Measurements from ENCODE around the gene ODF2L.
"Not testable (repeated sequence)": the region's sequence is repeated elsewhere in the genome, so short reads cannot be mapped to it uniquely, and the experiment has no call there.

The ODF2L gene

DNA sequence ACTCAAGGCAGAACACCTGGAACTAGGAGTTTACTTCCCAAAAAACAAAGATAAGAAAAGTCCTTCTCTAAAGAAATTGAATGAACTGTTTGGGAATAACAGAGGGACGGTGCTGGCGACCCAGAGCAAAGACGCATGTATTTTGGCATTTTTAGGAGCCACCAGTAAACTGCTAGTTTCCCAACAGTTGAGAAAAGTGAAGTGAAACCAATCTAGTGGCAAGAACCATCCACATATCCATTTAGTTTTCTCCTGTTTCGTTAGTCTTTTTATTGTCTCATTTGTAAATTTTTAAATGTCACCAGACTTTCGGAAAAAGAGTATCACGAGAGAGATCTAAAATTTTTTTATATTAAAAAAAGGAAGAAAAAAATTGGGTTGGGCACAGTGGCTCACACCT is 30.2 kb downstream of the ODF2L start:
- Mint-ChIP-seq H3K4me1 (peaks cover 6% of the 10 kb centered on the region), H3K9me3 (no peaks in the 10 kb centered on the region), H3K4me3 (no peak overlapping the region), H3K27me3 (no peaks in the 10 kb centered on the region), H3K27ac (no peak overlapping the region), H3K36me3 (ENCODE audit: low read depth) (peaks cover 9% of the 10 kb centered on the region)
- DNase-seq: no peak
- ATAC-seq: no peak

DNA sequence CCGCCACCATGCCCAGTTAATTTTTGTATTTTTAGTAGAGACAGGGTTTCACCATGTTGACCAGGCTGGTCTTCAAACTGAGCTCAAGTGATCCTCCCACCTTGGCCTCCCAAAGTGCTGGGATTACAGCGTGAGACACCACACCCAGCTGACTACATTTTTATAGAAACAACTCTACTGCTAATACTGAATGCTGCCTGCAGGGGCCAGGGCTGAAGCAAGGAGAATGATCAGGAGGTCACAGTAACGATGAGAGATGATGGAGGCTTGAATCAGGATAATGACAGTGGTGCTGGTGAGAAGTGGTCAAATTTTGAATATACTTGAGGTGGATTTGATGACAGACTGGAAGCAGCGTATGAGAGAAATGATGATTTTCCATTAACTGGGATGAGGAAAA is 33.3 kb downstream of the ODF2L start:
- H3K4me3 Mint-ChIP-seq: no peak overlapping the region
- H3K27me3 Mint-ChIP-seq: no peaks in the 10 kb centered on the region
- no peaks in the 10 kb centered on the region for H3K9me3 Mint-ChIP-seq

DNA sequence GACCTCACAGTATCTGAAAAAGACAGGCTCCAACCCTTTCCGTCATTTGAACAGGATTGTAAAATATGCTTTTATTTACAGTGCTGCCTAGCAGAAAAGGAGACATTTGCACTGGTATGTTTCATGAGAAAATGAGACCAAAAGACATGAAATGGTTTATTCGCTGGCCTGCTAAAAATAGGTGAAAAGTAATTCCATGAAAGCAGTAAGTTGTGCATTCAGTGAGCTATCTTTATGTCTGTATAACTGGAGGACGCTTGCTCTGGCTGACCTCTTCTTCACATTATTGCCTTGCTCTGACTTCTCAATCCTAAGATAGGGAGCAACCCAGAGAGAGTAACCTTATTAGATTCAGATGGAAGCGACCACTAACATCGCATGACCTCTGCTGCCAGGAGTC is 38.3 kb downstream of the ODF2L start:
- Mint-ChIP-seq H3K27ac (no peak overlapping the region), H3K4me1 (no peaks in the 10 kb centered on the region), H3K36me3 (ENCODE audit: low read depth) (peaks cover 31% of the 10 kb centered on the region), H3K27me3 (no peaks in the 10 kb centered on the region), H3K9me3 (no peaks in the 10 kb centered on the region), H3K4me3 (no peak overlapping the region)
- DNase-seq: no peak
- no peak for ATAC-seq

More for the DNA sequence above, 33.3 kb downstream of the ODF2L start:
- DNase-seq (no peak), ATAC-seq (no peak)
- H3K36me3 Mint-ChIP-seq (ENCODE audit: low read depth): peaks cover 18% of the 10 kb centered on the region
- no peak overlapping the region for H3K27ac Mint-ChIP-seq
- H3K4me1 Mint-ChIP-seq: no peaks in the 10 kb centered on the region

DNA sequence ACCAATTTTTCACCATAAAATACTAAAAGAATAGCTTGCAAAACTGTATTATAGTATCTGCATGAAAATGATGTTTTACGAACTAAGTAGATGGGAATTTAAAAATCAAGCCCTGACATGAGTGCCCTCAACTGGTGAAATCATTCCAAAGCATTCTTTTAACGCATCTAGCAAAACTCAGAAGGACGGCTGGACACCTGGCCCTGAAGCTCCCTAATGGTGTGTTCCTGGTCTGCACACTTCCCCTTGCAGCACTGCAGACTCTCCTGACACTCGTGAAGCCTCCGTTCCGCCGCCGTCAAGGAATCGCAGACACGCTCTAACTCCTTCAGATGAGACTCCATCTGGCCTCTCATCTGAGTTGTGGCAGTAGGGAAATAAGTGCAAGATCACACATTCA is 39.9 kb downstream of the ODF2L start:
- Mint-ChIP-seq H3K9me3 (no peaks in the 10 kb centered on the region), H3K4me3 (no peak overlapping the region), H3K27me3 (no peaks in the 10 kb centered on the region), H3K27ac (no peak overlapping the region), H3K4me1 (no peaks in the 10 kb centered on the region), H3K36me3 (ENCODE audit: low read depth) (peaks cover 41% of the 10 kb centered on the region)
- ATAC-seq (no peak), DNase-seq (no peak)

DNA sequence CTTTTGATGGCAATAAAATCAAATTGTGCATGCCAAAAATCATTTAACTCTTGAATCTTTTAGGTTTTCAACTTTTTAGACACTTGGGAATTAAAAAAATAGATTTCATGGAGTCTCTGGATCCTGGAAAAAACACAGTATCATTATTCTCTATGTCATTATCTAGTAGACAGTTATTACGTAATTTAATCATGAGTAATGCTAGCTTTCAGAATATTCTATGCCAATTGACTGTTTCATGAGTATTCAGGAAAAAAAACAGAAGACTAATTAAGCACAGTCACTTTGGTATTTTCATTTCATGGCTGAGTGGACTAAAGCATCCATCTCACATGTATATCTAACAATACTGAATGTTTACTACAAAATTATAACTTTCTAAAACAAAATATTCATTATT is 44.0 kb downstream of the ODF2L start:
- Mint-ChIP-seq H3K4me3 (no peak overlapping the region), H3K4me1 (no peaks in the 10 kb centered on the region), H3K36me3 (ENCODE audit: low read depth) (peaks cover 37% of the 10 kb centered on the region), H3K27ac (no peak overlapping the region), H3K27me3 (no peaks in the 10 kb centered on the region), H3K9me3 (peaks cover 3% of the 10 kb centered on the region)
- ATAC-seq (no peak), DNase-seq (no peak)

DNA sequence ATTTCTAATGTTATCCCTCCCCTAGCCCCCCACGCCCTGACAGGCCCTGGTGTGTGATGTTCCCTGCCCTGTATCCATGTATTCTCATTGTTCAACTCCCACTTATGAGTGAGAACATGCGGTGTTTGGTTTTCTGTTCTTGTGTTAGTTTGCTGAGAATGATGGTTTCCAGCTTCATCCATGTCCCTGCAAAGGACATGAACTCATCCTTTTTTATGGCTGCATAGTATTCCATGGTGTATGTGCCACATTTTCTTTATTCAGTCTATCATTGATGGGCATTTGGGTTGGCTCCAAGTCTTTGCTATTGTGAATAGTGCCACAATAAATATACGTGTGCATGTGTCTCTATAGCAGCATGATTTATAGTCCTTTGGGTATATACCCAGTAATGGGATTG is 45.9 kb downstream of the ODF2L start:
- H3K4me3 Mint-ChIP-seq, H3K9me3 Mint-ChIP-seq, H3K4me1 Mint-ChIP-seq, H3K27me3 Mint-ChIP-seq, DNase-seq, ATAC-seq, H3K27ac Mint-ChIP-seq: not testable (repeated sequence)
- peaks cover 32% of the 10 kb centered on the region for H3K36me3 Mint-ChIP-seq (ENCODE audit: low read depth)

DNA sequence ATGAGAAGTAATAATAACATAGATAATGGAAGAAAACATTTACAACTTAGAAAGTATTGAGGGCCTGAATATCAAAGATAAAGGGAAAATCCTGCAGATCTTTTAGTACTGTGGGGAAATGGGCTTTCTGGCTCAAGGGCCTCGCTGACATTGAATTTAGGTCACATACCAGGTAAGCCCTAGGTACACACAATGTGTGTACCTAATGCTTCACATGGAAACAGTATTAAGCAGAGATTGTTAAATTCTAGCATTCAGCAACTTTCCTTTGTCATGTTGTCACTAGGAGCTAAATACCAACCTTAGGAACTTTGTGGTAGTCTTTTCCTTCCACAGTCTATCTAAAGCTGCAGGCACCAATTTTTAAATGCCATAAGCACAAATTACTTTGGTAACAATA is 49.7 kb downstream of the ODF2L start:
- Mint-ChIP-seq H3K4me3 (no peak overlapping the region), H3K27ac (no peak overlapping the region), H3K4me1 (no peaks in the 10 kb centered on the region), H3K27me3 (no peaks in the 10 kb centered on the region), H3K9me3 (peaks cover 18% of the 10 kb centered on the region), H3K36me3 (ENCODE audit: low read depth) (peaks cover 13% of the 10 kb centered on the region)
- ATAC-seq (no peak), DNase-seq (no peak)

DNA sequence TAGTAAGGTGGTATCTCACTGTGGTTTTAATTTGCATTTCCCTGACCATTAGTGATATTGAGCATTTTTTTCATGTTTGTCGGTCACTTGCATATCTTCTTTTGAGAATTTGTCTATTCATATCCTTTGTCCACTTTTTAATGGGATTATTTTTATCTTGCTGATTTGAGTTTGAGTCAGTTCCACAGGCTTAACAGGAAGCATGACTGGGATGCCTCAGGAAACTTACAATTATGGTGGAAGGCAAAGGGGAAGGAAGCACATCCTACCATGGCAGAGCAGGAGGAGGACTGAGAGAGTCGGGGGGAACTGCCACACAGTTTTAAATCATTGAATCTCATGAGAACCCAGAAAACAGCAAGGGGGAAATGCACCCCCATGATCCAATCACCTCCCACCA is 51.1 kb downstream of the ODF2L start:
- ATAC-seq (no peak), DNase-seq (no peak)
- H3K9me3 Mint-ChIP-seq: peaks cover 15% of the 10 kb centered on the region
- H3K27me3 Mint-ChIP-seq: no peaks in the 10 kb centered on the region
- H3K4me3 Mint-ChIP-seq: no peak overlapping the region
- no peaks in the 10 kb centered on the region for H3K4me1 Mint-ChIP-seq
- peaks cover 8% of the 10 kb centered on the region for H3K36me3 Mint-ChIP-seq (ENCODE audit: low read depth)
- no peak overlapping the region for H3K27ac Mint-ChIP-seq

DNA sequence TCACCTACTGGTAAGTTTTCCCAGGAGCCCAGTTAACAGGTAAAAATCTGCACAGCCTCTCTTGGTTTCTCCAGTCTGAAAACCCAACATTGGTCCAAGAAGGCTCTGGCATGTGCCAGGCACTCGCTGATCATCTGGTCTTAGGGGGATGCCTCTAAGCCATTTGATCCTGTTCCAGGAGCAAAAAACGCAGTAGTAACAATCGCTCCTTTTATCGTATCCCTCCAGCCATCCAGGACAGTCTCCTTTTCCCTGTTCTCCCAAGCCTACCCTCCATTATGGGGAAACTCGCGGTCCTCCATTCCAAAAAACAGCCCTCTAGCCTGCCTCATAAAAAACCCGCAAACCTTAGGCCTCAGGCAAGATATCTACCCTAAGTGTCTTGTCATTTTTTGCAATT is 56.2 kb downstream of the ODF2L start:
- no peak for DNase-seq
- Mint-ChIP-seq H3K36me3 (ENCODE audit: low read depth) (peaks cover 5% of the 10 kb centered on the region), H3K27me3 (no peaks in the 10 kb centered on the region), H3K9me3 (peaks cover 9% of the 10 kb centered on the region), H3K27ac (no peak overlapping the region), H3K4me1 (no peaks in the 10 kb centered on the region), H3K4me3 (no peak overlapping the region)
- no peak for ATAC-seq

DNA sequence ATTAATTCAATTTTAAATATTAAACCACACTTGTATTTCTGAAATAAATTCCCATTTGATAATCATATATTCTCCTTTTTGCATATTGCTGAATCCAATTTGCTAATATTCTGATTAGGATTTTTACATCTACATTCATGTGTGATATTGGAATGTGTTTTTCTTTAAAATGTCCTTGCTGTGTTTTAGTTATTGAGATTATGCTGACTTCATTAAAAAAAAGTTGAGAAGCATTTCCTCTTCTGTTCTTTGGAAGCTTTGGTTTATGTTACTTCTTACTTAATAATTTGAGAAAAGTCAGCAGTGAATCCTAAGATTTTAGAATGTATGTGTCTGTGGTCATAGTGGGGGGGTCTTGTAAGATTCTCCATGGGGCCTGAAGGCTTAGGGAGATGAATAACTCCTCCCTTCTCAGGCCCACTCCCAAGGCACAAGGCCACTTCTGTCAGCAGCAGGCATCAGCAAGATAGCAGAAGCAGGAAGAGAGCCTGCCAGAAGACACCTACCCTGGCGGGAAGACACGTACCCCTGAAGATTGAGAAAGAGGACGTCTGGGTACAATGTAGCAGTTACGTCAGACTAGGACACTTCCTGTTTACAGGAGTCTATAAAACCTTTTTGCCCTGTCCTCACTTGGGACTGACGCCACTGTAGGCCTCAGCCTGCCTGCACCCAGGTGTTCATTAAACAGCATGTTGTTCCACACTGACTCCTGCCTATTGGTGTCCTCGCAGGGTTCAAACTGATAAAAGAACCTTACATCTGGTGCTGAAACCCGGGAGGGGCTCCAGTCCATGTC is 56.9 kb downstream of the ODF2L start:
- peaks cover 3% of the 10 kb centered on the region for H3K9me3 Mint-ChIP-seq
- no peak for DNase-seq
- no peak for ATAC-seq
- H3K4me1 Mint-ChIP-seq: no peaks in the 10 kb centered on the region
- no peaks in the 10 kb centered on the region for H3K36me3 Mint-ChIP-seq (ENCODE audit: low read depth)
- no peak overlapping the region for H3K27ac Mint-ChIP-seq
- H3K27me3 Mint-ChIP-seq: no peaks in the 10 kb centered on the region
- no peak overlapping the region for H3K4me3 Mint-ChIP-seq

DNA sequence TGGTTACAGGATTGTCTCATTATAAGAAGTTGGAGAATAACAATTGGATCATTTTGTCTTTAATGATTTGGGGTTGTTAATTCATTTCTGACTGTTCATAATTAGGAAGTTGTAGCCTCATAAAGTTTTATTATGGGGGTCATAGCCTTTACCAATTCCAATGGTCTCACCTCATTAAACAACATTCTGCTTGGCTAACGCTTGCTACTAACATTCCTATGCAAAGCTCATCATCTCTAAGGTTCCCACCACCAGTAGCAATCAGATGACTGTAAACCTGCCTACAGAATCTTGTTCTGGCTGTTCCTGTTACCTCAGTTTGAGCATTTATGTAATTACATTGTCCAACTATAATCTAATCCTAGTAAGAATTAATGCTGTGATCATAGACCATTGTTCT is 60.2 kb downstream of the ODF2L start:
- H3K27me3 Mint-ChIP-seq: peaks cover 6% of the 10 kb centered on the region
- no peaks in the 10 kb centered on the region for H3K36me3 Mint-ChIP-seq (ENCODE audit: low read depth)
- H3K4me1 Mint-ChIP-seq: no peaks in the 10 kb centered on the region
- no peak overlapping the region for H3K4me3 Mint-ChIP-seq
- no peaks in the 10 kb centered on the region for H3K9me3 Mint-ChIP-seq
- no peak overlapping the region for H3K27ac Mint-ChIP-seq
- ATAC-seq (no peak), DNase-seq (no peak)

DNA sequence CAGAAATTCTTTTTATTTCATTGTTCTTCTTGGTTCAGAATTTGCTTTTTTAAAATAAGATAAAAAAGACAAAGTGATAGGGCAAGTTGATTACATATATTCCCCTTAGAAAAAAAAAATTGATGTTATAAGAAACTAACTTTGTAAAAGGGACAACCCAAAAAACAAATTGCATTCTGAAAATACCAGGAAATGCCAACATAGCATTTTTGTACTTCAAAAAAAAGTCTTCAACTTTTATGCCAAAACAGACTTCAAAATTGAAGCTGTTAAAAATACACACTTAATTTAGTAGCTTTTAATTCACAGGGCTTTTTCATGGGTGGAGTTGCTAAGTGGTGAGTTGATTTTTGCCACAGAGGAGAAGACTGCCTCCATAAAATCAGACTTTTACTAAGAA is 70.9 kb downstream of the ODF2L start:
- no peaks in the 10 kb centered on the region for H3K9me3 Mint-ChIP-seq
- no peak overlapping the region for H3K27ac Mint-ChIP-seq
- no peak for ATAC-seq
- no peaks in the 10 kb centered on the region for H3K27me3 Mint-ChIP-seq
- peaks cover 2% of the 10 kb centered on the region for H3K36me3 Mint-ChIP-seq (ENCODE audit: low read depth)
- H3K4me1 Mint-ChIP-seq: no peaks in the 10 kb centered on the region
- no peak overlapping the region for H3K4me3 Mint-ChIP-seq
- no peak for DNase-seq

DNA sequence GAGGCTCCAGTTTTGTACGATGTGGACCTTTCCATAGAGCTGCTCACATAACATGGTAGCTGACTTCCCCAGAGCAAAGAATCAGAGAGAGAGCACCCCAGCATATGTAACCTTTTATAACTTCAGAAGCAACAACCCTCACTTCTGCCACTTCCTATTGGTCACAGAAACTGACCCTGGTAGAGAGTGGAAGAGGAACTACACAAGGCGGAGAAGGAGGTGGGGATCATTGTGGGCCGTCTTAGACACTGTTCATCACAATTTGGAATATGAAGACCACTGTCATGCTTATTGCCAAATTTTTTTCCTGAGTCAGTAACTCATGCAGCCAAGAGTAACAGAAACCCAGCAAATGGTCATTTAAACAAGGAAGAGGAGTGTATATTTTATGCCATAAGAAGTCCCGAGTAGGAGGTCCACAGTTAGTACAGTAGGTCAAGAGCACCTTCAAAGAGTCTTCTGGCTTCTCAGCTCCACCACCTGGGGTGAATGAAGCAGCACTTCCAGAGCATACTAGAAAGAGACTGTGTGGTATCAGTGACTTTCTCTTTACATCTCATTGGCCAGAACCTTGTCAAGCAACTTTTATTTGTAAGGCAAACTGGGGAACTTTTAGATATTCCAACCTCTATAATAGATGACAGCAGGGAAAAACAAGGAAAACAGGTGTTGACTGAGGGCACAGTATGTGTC is 71.8 kb downstream of the ODF2L start:
- H3K4me3 Mint-ChIP-seq: no peak overlapping the region
- H3K27me3 Mint-ChIP-seq: no peaks in the 10 kb centered on the region
- no peaks in the 10 kb centered on the region for H3K4me1 Mint-ChIP-seq
- no peak for ATAC-seq
- no peak overlapping the region for H3K27ac Mint-ChIP-seq
- no peak for DNase-seq
- peaks cover 2% of the 10 kb centered on the region for H3K36me3 Mint-ChIP-seq (ENCODE audit: low read depth)
- no peaks in the 10 kb centered on the region for H3K9me3 Mint-ChIP-seq

DNA sequence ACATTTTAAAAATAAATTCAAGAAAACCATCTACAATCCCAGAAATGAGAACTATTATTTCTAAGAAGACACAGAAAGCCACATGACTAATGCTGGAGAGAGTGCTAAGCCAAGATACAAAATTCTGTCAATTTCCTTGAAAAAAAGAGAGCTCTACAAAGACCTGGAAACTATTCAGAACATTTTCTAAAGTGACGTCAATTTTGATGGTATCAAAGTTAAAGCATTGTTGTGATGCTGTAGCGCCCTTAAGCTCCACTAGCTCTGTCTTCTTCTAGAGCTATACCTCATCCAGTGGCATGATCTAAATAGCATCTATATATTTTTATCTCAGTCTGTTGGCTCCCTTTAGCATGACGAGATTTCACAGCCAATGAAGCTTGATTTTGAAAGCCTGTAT is 73.9 kb downstream of the ODF2L start:
- ATAC-seq (no peak), DNase-seq (no peak)
- no peaks in the 10 kb centered on the region for H3K27me3 Mint-ChIP-seq

DNA sequence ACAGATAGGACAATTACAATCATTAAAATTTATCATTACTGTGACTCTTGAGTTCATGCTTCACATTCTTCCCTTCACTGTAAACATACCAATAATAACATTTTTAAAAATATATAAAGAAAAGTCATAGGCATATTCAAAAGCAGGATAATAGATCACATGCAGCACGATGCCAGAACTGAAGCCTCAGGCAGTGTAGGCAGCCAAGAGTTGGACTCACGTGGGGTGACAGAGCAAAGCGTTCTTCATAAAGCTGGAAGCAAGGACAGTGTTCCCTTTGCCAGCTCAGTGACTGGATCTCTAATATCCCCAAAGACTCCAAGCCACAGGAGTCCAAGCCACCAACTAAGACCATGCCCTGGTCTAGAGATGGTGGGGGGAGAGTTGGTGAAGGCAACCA is 77.7 kb downstream of the ODF2L start:
- H3K4me3 Mint-ChIP-seq: no peak overlapping the region
- no peaks in the 10 kb centered on the region for H3K36me3 Mint-ChIP-seq (ENCODE audit: low read depth)
- no peaks in the 10 kb centered on the region for H3K27me3 Mint-ChIP-seq
- no peaks in the 10 kb centered on the region for H3K4me1 Mint-ChIP-seq
- H3K27ac Mint-ChIP-seq: no peak overlapping the region
- DNase-seq (no peak), ATAC-seq (no peak)
- no peaks in the 10 kb centered on the region for H3K9me3 Mint-ChIP-seq

More for the DNA sequence above, 73.9 kb downstream of the ODF2L start:
- no peak overlapping the region for H3K4me3 Mint-ChIP-seq
- no peaks in the 10 kb centered on the region for H3K9me3 Mint-ChIP-seq
- peaks cover 1% of the 10 kb centered on the region for H3K36me3 Mint-ChIP-seq (ENCODE audit: low read depth)
- no peaks in the 10 kb centered on the region for H3K4me1 Mint-ChIP-seq
- H3K27ac Mint-ChIP-seq: no peak overlapping the region
